Lung (tissue), 12 donors: ENCODE results near the gene RACGAP1. TPM values are rescaled to one million over a fixed set of nuclear protein-coding genes. Genes with fewer than 3 reads are reported as not detected.
A peak's percentile ranks its signal among the peaks of the same experiment; 100 is the strongest.

Experiments
- ATAC-seq: fragments of 200-7000 bp; cut with Tn5 transposase; one replicate; pipeline ENCODE4 v1.9.1; 2020; ENCODE audit warnings: moderate number of reproducible peaks; ENCODE audit not compliant: insufficient read depth, low FRiP score
- DNase-seq, 3 donors: peaks; one replicate each; pipeline ENCODE4 v3.0.0-alpha.2; 2013 to 2017
- H3K27ac ChIP-seq, 2 donors: one replicate each; pipeline ENCODE4 v1.5.1; 2013; ENCODE audit warnings: mild to moderate bottlenecking in 2 of 2, moderate library complexity in 2 of 2, control low read depth in 1 of 2, inconsistent platforms in 1 of 2, low read depth in 1 of 2, low read length in 1 of 2
- H3K27me3 ChIP-seq, 3 donors: one replicate each; pipeline ENCODE4 v1.5.1; 2013; ENCODE audit warnings: low read length in 2 of 3; ENCODE audit not compliant: control insufficient read depth in 3 of 3, insufficient read depth in 3 of 3
- H3K36me3 ChIP-seq, 4 donors: one replicate each; pipeline ENCODE4 v1.5.1; 2013; ENCODE audit warnings: low read length in 4 of 4, mild to moderate bottlenecking in 1 of 4, moderate library complexity in 1 of 4; ENCODE audit not compliant: control insufficient read depth in 4 of 4, insufficient read depth in 4 of 4
- H3K4me1 ChIP-seq, 5 donors: one replicate each; pipeline ENCODE4 v1.5.1; 2013; ENCODE audit warnings: low read length in 5 of 5, mild to moderate bottlenecking in 2 of 5, moderate library complexity in 1 of 5; ENCODE audit not compliant: control insufficient read depth in 5 of 5, insufficient read depth in 5 of 5
- H3K4me3 ChIP-seq: one replicate; pipeline ENCODE4 v1.5.1; 2013; ENCODE audit warnings: mild to moderate bottlenecking, control low read depth, moderate library complexity
- H3K9ac ChIP-seq, 2 donors: one replicate each; pipeline ENCODE4 v1.5.1; 2013; ENCODE audit warnings: low read length in 2 of 2, control low read depth in 1 of 2; ENCODE audit not compliant: insufficient read depth in 1 of 2
- H3K9me3 ChIP-seq, 4 donors: one replicate each; pipeline ENCODE4 v1.5.1; 2013; ENCODE audit warnings: low read length in 3 of 4, mild to moderate bottlenecking in 1 of 4, moderate library complexity in 1 of 4; ENCODE audit not compliant: control insufficient read depth in 4 of 4, insufficient read depth in 3 of 4
- WGBS, 2 donors: extraction: QIAGEN DNeasy Blood & Tissue Kit; methylation state at CpG; one replicate each; pipeline ENCODE4 v1.1.7; 2013; 5-methylcytosine and 5-hydroxymethylcytosine counted together
- polyA plus RNA-seq, 2 donors: library from polyadenylated mRNA; stranded (reverse); fragments of 200-250 nt; gene quantifications; one replicate each; pipeline ENCODE4 v1.2.1, GENCODE V29; 2013
- total RNA-seq, 2 donors: library from RNA; depleted of rRNA in 1 of 2; stranded (reverse); fragments of >200 nt in 1 of 2; gene quantifications; one replicate each; pipeline ENCODE4 v1.2.1, GENCODE V29; 2014 to 2021
- TF ChIP-seq, protein P1 (sequence below): IDR thresholded peaks from 2 replicates; pipeline ENCODE4 v1.5.1; 2012; ENCODE audit warnings: mild to moderate bottlenecking; ENCODE audit errors: control extremely low read depth, extremely low read depth
- donor health status: control.
- donor health status: control.
- donor health status: Bipolar disorder and iron deficiency.
- donor health status: healthy.
- donor health status: DM: yes; HTN: yes; CAD: no.

The RACGAP1 gene
- total and polyA plus RNA-seq, 4 donors: 3.8 to 26.8 (median 10.2) TPM

GRCh38 chr12:49968471-49968870 lies 56.8 kb downstream of the RACGAP1 start:
- DNase-seq: no peak
- H3K27me3 ChIP-seq: peaks cover 0 to 26% (median 3%) of the 10 kb centered on the region in 3 donors

DNA sequence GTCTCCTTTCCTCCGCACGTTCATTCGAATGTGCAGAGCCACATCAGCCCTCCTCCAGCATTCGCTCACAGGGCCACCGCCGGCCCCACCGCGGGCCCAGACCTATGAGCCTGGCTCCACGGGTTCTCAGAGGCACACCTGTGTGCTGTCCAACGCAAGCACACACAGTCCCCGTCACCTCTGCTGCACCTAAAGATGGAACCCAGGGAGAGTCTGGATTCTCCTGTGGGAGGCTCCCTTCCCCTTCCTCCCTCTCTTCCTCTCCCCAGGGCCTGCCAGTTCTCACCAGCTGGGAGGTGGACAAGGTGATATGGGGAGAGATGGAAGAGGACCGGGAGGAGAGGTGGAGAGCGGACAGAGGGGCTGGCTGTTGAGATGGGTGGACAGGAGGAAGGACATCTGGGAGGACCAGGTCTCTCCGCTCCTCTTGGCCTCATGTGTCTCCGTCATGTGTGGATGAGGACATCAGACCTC lies 57.5 kb downstream of the RACGAP1 start:
- peaks cover 0 to 26% (median 3%) of the 10 kb centered on the region in 3 donors for H3K27me3 ChIP-seq
- H3K9me3 ChIP-seq: no peaks in the 10 kb centered on the region
- H3K4me3 ChIP-seq: no peak overlapping the region
- TF ChIP-seq, protein P1, sequence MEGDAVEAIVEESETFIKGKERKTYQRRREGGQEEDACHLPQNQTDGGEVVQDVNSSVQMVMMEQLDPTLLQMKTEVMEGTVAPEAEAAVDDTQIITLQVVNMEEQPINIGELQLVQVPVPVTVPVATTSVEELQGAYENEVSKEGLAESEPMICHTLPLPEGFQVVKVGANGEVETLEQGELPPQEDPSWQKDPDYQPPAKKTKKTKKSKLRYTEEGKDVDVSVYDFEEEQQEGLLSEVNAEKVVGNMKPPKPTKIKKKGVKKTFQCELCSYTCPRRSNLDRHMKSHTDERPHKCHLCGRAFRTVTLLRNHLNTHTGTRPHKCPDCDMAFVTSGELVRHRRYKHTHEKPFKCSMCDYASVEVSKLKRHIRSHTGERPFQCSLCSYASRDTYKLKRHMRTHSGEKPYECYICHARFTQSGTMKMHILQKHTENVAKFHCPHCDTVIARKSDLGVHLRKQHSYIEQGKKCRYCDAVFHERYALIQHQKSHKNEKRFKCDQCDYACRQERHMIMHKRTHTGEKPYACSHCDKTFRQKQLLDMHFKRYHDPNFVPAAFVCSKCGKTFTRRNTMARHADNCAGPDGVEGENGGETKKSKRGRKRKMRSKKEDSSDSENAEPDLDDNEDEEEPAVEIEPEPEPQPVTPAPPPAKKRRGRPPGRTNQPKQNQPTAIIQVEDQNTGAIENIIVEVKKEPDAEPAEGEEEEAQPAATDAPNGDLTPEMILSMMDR: no peak
- ATAC-seq (no peak), DNase-seq (no peak)
- 35 to 41% methylated on average over 15 of the region's 15 CpGs for WGBS, 2 donors
- H3K27ac ChIP-seq: no peak overlapping the region
- H3K4me1 ChIP-seq: peaks cover 0 to 12% (median 0%) of the 10 kb centered on the region in 5 donors
- no peaks in the 10 kb centered on the region for H3K36me3 ChIP-seq
- H3K9ac ChIP-seq: no peak overlapping the region

More at GRCh38 chr12:49968471-49968870, 56.8 kb downstream of the RACGAP1 start:
- no peak overlapping the region for H3K27ac ChIP-seq
- TF ChIP-seq, protein P1: no peak
- H3K4me1 ChIP-seq: peaks cover 0 to 12% (median 0%) of the 10 kb centered on the region in 5 donors
- ATAC-seq: no peak
- no peak overlapping the region for H3K9ac ChIP-seq
- no peak overlapping the region for H3K4me3 ChIP-seq
- no peaks in the 10 kb centered on the region for H3K9me3 ChIP-seq
- WGBS, 2 donors: 86 to 91% methylated on average over 6 of the region's 6 CpGs
- no peaks in the 10 kb centered on the region for H3K36me3 ChIP-seq

DNA sequence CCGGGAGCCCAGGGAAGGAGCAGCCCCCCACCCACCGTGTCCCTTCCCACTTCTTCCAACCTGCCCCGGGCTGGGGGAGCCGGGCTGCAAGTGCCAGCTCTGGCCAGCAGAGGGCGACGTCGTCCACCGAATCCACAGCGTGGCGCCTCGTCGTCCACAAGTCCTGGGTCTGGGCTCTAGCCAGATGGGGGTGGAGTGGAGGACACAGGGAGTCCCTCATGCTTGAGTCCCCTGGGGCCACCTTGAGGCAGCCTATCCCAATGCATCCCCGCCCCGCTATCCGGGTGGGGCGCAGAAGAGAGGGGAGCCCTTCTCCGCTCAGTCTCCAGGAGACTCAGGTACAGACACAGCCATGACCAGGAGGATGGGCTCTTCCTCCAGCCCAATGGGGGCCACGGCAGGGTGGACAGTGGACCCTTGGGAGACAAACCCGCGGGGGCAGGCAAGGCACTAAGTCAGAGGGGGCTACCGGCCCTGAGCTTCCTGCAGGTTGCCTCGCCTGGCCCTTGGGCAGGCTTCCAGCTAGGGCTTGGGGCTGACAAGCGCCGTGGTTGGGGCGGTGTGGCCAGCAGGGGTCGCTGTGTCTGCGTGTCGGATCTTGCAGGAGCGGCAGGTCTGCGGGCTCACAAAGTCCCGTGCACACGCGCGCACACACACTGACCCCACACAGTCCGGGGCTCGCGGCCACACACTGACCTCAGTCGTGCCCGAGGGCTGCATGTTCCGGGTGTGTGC lies 58.1 kb downstream of the RACGAP1 start:
- Histone ChIP-seq H3K4me3 (no peak overlapping the region), H3K36me3 (no peaks in the 10 kb centered on the region), H3K4me1 (peaks cover 0 to 12% (median 0%) of the 10 kb centered on the region in 5 donors), H3K27ac (no peak overlapping the region), H3K9me3 (no peaks in the 10 kb centered on the region), H3K27me3 (peaks cover 0 to 26% (median 3%) of the 10 kb centered on the region in 3 donors), H3K9ac (no peak overlapping the region)
- WGBS, 2 donors: 2 to 3% methylated on average over 40 of the region's 40 CpGs
- ATAC-seq: peak; percentile 89
- TF ChIP-seq, protein P1: peak; percentile 94
- peak; percentile 88 to 92 (median 91) for DNase-seq
